C4-2B (cell line): ENCODE data around the gene CDH18.

Experiments
- CTCF ChIP-seq: fragments of 450-650 bp; conservative IDR thresholded peaks from 2 replicates; pipeline ENCODE4 v1.5.1; 2017; ENCODE audit warnings: mild to moderate bottlenecking
- ZFX ChIP-seq: fragments of 450-650 bp; IDR thresholded peaks from 2 replicates; pipeline ENCODE4 v1.6.1; 2017

- no peak for TF ChIP-seq CTCF
- TF ChIP-seq ZFX, result no peak
Observed at GRCh38 chr5:19806756-19807155, 181.2 kb downstream of the CDH18 start.
